ENCODE results near the gene LAMP5.

The LAMP5 gene

DNA sequence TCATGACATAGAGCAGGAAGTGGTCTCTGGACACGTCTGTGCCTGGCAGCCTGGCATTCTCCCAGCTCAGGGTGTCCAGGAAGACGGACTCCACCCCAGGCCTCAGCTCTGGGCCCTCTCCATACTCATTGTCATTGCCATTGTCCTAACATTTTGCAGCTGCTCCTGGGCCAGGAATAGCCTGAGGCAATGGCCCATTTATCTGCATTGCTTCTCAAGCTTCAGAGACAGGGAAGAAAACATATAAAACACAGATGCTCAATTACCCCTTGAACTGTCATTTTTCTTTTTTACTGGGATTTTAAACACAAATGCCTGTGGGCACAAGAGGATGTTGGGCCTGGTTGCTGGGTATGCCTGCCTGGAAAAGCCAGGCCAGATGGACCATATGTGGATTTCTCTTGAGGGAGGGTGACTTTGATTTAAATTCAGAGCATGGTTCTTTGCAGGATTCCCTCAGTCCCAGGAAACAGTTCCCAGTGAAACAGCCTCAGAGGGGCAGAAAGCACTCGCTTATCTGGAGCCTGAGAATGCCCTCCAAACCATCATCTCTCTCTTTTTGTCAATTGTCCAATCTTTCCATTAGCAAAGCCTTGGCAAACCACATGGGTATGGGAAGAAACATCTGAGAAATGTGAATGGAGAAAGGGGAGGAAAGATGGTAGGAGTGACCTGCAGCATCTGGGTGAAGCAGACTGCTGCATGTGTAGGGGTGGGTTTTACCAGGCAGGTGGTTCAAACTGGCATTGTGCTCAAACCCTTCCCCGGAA lies 17.9 kb downstream of the LAMP5 start:
- DNase-seq (ENCODE audit: low read depth in 2 of 3, low spot score in 2 of 3), result no peak

DNA sequence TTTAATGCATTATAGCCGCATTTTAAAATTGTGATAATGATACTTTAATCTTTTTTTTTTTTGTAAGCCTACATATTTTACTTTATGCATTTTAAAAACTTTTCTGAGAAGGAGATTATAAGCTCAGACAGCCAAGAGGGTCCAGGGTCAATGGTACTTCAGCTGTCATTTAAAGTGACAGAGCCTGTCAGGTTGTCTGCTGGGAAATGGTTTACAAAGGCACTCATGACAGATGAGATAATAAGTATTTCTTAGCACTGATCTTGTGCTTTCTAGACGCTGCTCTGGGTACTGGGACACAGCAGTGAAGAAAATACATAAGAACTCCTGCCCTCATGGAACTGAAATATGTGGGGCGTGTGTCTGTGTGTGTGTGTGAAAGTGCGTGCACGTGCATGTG lies 19.6 kb downstream of the LAMP5 start:
- no peak for DNase-seq (ENCODE audit: low read depth in 2 of 3, low spot score in 2 of 3)

DNA sequence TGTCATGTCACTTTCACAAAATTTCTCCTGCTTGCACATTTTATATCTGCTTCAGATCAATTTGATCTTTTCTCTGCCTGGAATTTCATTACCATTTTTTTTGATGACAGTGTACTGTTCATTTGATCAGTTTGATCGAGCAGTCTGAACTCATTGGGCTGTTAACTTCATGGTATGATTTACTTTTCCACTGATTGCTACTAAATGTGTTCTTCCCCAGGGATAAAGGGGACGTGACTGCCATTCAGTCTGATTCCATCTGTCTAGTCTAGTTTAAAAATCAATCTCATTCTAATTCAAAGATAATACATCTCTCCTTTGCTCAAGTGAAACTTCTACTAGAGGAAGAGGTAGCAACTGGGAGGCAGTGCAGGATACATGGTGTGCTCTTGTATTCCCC lies 21.1 kb downstream of the LAMP5 start:
- no peak for DNase-seq (ENCODE audit: low read depth in 2 of 3, low spot score in 2 of 3)

DNA sequence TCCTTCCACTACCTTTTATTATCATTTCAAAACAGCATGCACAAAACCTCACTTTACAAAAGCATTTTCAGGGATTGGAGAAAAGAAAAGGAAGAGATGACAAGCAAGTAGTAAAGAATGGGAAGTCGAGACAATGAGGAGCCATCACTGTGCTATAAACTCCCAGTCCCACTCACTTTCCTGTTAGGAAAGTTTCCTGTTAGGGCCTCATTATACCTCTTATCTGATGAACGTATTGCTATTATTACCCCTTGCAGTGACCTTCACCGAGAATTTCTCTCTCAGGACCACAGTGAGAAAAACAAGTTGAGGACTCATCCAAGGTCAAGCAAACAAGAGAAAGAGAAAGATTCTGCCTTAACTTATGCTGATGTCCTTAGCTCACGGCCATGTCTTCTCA lies 28.8 kb downstream of the LAMP5 start:
- DNase-seq (ENCODE audit: low read depth in 2 of 3, low spot score in 2 of 3), result no peak

DNA sequence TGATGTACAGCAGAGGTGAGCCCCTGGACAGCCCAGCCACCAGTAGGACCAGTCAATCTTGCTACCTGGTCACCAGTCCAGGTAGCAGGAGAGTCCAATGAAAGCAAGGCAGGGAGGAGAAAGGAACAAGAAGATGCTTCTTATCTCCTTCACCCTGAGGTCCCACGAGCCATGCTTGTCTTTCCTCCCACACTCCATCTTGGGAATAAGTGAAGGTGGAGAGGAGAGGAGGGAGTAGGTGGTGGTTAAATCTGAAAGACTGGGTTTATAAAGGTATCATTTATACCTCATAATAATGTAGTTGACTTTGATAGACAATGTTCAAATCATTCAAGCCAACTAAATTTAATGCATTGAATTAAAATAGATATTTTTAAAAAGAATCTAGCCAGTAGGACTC lies 35.9 kb downstream of the LAMP5 start:
- DNase-seq (ENCODE audit: low read depth in 2 of 3, low spot score in 2 of 3), result no peak

DNA sequence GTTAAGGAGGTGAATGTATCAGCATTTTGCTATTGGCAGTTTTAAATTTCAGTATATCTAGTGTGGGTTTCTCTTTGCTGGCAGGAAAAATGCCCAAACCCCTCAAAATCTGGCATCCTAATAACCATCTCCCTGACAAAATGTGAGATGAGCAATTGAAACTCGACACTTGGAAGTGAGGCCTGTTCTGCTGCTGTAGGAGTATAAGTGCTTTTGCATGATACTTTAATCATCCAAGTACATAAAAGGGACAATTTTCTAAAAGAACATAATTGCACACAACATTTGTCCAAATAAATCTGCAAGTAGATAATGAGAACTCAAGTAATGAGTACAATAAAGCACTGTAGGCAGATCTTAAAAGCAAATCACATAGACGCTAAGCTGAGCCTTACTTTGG lies 36.5 kb downstream of the LAMP5 start:
- DNase-seq (ENCODE audit: low read depth in 2 of 3, low spot score in 2 of 3), result no peak

DNA sequence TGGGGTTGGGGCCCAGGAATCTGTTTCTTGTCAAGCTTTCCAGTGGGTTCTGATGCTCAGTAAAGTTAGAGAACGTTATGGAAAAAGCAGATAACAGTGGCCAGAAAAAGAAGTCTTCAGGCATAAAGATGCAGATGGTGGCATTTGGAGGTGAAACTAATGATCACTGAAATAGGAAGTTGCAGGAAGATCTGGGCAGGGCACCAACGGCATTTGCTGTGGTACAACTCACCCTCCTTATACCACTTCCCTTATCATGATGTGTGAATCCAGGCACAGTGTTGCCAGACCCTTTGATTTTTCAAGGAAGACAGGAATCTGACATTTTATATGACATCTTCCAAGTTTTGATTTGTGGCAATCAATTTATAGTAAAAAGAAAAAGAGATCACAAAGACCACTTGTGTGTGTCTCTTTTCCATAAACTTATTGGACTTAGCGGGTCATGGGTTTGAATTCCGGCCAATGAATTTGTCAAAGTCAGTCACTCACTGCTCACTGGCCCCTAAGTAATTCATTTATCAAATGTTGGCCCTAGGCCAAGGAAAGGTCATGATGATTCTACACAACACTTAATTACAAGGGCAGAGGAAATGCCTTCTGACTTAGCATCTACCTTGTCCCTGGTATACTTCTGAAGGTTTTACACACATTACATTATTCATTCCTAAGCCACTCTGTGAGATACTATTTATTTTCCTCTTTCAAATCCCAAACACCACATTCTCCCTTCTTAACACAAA lies 37.6 kb downstream of the LAMP5 start:
- no peak for DNase-seq (ENCODE audit: low read depth in 2 of 3, low spot score in 2 of 3)

DNA sequence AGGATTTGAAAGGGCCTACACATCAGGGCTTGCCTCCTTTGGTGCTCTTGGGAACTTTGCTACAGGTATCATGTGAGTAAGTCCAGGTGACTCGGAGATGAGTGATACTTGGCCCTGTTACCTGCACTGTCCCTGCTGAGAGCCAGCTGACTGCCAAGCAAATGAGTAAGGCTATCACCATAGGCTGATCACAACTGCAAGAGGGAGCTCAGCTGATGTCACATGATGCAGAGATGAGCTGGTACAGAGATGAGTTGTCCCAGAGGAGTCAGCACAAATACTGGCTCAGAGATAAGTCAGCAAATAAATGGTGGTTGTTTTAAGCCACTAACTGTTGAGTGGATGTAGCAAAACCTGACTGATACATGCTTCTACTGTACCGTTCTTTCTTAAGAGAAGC lies 41.4 kb downstream of the LAMP5 start:
- no peak for DNase-seq (ENCODE audit: low read depth in 2 of 3, low spot score in 2 of 3)

DNA sequence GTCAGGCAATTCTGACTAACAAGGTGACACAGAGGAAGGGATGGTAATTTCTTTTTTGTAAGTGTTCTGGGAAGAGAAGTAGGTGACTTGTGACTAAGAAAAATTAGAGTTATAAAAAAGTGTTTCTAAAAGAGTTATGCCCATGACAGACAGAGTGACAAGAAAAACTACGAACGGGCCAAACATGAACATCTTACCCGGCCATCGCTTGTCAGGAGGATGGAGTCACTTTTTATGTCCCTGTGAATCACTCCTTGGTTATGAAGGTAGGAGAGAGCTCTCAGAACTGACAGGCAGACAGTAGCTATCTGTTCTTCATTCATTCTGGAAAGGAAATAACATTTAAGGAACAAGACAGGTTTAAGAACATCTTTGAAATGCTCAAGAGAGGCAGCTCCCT lies 43.0 kb downstream of the LAMP5 start:
- no peak for DNase-seq (ENCODE audit: low read depth in 2 of 3, low spot score in 2 of 3)

DNA sequence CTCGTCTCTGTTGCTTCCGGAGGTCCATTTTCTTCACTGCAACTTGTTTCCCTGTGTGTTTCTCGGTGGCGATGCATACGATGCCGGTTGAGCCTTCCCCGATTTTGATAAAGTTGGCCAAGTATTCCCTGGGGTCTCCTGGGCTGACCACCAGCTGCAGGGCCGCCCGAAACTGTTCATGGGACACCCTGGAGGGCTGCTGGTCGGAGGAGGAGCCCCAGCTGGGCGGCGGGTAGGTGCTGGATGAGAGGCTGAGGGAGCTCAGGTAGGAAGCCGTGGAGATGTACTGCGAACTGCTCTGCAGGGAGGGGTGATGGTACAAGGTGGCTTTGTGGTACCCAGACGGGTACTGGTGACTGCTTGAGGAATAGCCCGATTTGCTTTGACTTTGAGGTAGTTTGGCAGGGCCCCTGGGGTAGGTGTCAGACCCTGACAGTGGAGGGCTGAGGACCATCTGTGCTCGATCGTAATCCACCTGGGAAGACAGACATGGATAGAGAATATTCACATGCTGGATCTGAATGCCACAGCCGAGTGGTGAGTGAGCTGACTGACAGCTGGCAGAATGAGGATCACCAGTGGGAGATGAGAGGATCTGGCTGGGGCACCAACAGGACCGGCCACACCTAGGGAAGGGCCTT lies 51.6 kb downstream of the LAMP5 start:
- no peak for DNase-seq (ENCODE audit: low read depth in 2 of 3, low spot score in 2 of 3)

DNA sequence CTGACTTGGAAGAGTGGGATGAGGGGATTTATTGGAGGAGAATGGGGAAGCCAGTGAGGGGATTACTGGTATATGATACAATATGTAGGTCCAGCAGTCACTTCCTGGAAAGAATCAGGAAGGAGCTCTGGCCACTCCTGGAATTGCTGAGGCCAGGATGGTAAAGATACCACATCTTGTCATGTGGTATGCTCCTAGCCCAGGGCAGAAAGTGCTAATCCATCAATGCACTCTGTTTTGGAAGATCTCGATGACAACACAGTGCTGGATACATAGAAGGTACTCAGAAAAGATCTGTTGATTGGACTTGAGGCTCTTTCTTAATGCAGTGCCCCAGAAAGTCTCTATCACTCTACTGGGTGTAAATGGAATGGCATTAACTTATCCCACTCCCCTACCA lies 52.6 kb downstream of the LAMP5 start:
- no peak for DNase-seq (ENCODE audit: low read depth in 2 of 3, low spot score in 2 of 3)

DNA sequence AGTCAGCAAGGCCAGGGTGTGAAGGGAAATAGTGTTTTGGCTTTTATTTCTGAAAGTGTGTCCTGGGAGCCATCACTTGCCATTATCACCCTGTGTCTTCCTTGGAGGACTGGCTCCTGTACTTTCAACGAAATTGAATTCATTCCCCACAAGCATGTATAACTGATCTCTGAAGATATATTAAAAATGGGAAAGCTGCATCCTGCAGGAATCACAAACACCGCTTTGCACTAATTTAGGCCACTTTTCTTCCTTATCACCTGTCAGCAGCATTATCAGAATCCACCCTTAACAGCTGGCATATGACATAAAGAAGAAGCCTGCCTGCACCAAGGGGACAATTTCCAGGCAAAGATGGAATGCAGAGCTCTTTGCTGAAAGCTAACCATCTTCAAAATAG lies 56.2 kb downstream of the LAMP5 start:
- DNase-seq (ENCODE audit: low read depth in 2 of 3, low spot score in 2 of 3), result no peak

DNA sequence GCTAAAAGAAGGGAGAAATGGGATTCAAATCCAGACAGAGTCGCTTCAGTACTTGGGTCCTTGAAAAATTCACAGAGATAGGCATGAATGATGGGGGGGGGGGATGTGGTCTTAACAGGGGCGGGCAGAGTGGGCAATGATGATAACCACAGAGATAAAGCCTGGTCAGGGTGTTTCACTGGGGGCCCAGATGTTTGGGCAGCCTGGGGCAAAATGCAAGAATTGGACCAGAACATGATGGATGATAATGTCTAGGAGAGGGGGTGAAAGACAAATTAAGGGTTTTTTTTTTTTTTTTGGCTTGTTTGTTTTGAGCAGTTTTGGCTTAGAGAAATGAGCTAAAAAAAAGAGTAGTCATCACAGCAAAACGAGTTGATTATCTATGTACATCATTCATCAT lies 57.4 kb downstream of the LAMP5 start:
- no peak for DNase-seq (ENCODE audit: low read depth in 2 of 3, low spot score in 2 of 3)

DNA sequence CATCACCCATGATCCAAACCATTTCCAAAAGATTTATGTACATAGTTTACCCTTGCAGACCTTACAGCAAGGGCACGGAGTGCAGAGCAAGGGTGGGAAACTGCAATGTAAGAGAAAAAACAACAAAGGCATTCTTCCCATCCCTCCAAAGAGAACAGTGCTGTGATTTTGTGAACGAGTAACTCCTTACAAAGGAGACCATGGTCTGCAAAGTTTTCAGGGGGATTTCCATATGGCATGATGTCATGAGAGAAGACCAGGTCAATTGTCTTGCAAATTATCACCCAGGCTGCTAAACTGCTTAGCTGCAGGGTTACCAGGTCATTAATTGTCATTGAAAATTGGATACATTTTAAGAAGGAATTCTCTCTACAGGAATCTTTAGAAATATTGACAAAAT lies 58.3 kb downstream of the LAMP5 start:
- no peak for DNase-seq (ENCODE audit: low read depth in 2 of 3, low spot score in 2 of 3)

DNA sequence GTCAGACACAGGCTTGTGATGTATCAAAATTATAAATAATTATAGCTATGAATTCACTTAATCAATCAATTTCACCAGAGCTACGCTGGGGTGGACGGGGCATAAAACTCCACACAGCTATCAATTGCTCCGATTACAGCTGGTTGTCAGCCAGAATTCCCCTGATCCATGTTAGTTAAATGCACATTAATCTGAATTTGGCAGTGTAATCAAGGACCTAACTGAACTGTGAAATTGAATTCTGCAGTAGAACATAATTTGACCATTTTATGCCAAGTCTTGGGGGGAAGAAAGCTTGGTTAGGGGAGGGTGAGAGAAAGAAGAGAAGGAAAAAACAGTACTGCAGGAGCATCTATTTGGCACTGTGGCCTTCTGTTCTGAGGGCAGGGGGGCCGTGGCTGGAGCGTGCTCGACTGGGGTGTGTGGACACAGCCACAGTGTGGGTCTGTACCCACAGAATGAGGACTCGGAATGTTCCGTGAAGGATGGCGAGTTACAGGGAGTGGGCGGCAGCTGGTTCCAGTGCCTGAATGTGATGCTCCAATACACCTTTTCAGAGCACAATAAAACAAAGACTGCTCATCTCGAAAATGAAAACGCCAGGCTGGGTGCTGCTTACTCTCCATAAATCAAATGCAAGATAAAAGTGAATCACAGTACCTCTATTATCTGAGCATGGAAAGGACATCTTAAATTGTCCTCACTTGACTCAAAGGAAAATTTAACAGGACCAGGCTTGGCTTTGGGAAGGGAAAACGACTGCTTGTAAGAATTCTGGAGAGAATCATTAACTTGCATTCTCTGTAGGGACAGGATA lies 59.2 kb downstream of the LAMP5 start:
- DNase-seq (ENCODE audit: low read depth in 2 of 3, low spot score in 2 of 3), result no peak

DNA sequence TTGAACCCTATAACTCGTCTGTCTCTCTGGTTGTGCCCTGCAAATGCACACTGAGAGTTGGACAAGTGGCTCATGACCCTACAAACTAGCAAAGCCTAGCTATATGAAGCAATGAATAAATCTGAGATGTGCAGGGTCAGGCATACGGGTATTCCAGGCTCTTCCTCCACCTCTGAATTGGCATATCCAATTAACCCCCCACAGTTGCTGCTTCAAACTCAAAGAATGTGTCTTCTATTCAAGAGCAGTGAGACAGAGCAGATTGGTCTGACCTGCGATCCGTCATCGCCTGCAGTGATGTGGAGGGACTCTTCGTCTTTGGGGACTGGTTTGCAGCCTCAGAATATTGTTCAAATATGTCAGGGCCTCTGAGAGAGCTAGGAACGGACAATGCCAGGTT lies 59.8 kb downstream of the LAMP5 start:
- no peak for DNase-seq (ENCODE audit: low read depth in 2 of 3, low spot score in 2 of 3)

DNA sequence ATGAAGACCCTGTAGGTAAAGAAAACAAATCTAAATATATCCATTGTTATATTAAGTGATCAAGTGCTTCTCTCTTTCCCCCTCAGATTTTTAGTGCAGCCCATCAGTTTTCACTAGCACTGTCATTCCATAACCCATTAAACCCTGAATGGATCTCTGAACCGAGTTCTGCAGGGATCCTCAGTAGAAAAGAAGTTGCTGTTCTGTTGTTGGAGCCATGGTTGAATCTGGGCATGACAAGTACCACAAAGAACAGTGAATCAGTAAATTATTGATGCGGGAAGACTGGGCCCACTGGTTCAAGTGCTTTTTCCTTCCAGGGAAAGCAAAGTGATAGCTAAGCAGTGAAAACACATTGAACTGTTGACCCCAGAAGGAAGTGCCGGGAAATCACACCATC lies 60.4 kb downstream of the LAMP5 start:
- no peak for DNase-seq (ENCODE audit: low read depth in 2 of 3, low spot score in 2 of 3)

DNA sequence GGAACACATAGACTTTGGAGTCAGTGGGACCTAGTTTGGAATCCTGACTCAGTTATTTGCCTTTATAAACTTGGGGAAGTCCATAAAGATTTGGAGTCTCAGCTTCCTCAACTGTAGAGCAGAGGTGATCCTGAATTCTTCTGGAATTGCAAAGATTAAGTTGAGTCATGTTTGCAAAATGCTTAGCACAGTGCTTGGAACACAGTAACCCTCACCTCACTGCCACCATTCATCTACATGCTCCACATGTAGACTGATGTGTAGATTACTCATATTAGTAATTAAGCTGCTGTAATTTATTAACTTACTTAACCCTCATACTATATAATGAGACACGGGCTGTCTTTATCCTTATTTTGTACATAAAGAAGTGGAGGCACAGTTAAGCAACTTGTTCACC lies 61.4 kb downstream of the LAMP5 start:
- DNase-seq (ENCODE audit: low read depth in 2 of 3, low spot score in 2 of 3), result no peak

DNA sequence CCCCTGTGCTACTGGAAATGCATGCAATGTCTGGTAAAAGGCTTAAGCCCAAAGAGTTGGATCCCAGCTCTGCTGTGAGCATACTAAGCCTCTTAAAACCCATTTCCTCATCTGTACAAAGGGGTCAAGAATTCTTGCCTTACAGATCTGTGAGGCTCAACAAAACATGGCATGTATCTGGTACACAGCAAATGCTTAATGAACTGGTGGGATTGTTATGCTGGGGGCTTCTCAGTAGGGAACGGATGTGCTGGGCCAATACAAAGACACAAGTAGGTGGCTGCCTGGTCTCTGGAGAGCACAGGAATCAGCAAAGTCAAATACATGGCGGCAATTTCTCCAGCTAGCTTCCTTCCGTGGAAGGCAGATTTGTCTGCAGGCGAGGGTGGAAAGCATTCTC lies 62.3 kb downstream of the LAMP5 start:
- no peak for DNase-seq (ENCODE audit: low read depth in 2 of 3, low spot score in 2 of 3)

DNA sequence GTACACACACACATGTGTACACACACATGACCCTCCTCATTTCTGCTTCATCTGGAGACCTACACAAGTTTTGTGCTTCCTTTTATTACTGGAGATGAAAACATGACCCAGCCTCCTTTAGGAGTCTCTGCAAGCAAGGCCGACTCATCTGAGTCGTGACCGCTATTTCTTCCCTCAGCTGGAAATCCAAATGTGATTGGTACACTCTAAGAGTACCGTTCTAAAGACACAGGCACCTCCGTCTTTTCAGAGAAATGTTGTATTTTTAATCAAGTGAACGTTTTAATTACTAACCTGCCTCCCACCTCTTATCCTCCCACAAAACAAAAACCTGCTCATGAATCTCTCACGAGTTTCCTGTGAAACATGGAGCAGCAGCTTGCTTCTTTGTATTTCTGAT lies 63.0 kb downstream of the LAMP5 start:
- DNase-seq (ENCODE audit: low read depth in 2 of 3, low spot score in 2 of 3), result no peak

DNA sequence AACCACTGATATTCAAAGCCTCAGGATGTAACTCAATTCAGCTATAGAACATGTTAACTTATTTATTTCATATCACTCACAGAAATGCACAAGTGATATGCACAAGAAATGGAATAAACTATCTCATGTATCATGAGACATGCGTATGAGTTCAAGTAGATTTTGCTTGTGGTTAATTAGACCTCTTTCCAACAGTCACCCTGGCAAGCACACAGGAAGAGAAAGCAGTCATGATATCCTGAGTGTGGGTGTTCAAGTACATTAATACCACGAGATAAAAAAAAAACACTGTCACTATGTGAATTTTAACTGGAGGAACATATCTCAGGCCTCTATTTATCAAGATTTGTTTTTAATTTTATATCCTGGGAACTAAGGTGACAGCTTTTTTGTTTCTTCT lies 64.2 kb downstream of the LAMP5 start:
- DNase-seq (ENCODE audit: low read depth in 2 of 3, low spot score in 2 of 3), result no peak
